ENCODE data around the gene SPACA6.
"Not testable (repeated sequence)": the region's sequence is repeated elsewhere in the genome, so short reads cannot be mapped to it uniquely, and the experiment has no call there.

Gene SPACA6

GRCh38 chr19:51719251-51719988 lies 26.3 kb downstream of the SPACA6 start:
- Histone ChIP-seq H3K27me3 (ENCODE audit: low read depth) (peaks cover 8% of the 10 kb centered on the region), H3K9me3 (no peaks in the 10 kb centered on the region), H3K36me3 (replicated peaks) (no peaks in the 10 kb centered on the region), H3K4me1 (no peaks in the 10 kb centered on the region), H3K4me3 (no peak overlapping the region)
- no peak for DNase-seq (ENCODE audit: low spot score in 2 of 2)
- in situ Hi-C loops (cut with MboI; ENCODE audit: low sequenced_read_pairs) = no loop called here

DNA sequence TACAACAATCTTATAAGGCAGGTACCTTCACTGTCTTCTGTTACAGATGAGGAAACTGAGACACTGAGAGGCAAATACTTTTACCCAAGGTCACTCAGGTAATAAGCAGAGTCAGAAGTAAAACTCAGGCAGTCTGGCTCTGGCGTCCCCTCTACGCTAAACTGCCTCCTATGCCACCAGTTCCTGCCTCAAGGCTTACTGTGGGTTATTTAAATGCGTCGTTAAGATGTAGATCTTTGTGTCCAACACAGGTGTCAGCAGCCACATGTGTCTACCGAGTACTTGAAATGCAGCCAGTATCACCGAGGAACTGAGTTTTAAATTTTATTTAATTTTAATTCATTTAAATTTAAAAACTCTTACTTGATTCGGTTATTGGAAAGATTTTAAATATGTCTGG lies 28.8 kb downstream of the SPACA6 start:
- Histone ChIP-seq H3K27me3 (ENCODE audit: low read depth) (peaks cover 14% of the 10 kb centered on the region), H3K4me1 (no peaks in the 10 kb centered on the region), H3K4me3 (no peak overlapping the region), H3K9me3 (no peaks in the 10 kb centered on the region), H3K36me3 (replicated peaks) (no peaks in the 10 kb centered on the region)
- in situ Hi-C loops (cut with MboI; ENCODE audit: low sequenced_read_pairs) = no loop called here
- no peak for DNase-seq (ENCODE audit: low spot score in 2 of 2)

DNA sequence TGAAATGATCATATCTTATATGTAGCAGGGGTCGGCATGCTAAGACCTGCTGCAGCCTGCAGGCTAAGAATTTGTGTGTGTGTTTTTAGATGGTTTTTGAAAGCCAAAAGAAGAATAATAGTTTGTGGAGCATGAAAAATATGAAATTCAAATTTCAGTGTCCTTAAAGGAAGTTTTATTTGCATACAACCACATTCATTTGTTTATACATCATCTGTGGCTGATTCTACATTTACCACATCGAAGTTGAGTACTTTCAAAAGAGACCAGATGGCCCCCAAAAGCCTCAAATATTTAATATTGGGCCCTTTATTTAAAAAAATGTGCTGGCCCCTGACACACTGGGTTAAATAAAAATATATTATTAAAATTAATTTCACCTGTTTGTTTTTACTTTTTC lies 29.4 kb downstream of the SPACA6 start:
- H3K9me3 ChIP-seq = no peaks in the 10 kb centered on the region
- no peaks in the 10 kb centered on the region for H3K36me3 ChIP-seq (replicated peaks)
- in situ Hi-C loops (cut with MboI; ENCODE audit: low sequenced_read_pairs) = no loop called here
- H3K4me1 ChIP-seq = no peaks in the 10 kb centered on the region
- no peak for DNase-seq (ENCODE audit: low spot score in 2 of 2)
- no peak overlapping the region for H3K4me3 ChIP-seq
- H3K27me3 ChIP-seq (ENCODE audit: low read depth) = peaks cover 14% of the 10 kb centered on the region

DNA sequence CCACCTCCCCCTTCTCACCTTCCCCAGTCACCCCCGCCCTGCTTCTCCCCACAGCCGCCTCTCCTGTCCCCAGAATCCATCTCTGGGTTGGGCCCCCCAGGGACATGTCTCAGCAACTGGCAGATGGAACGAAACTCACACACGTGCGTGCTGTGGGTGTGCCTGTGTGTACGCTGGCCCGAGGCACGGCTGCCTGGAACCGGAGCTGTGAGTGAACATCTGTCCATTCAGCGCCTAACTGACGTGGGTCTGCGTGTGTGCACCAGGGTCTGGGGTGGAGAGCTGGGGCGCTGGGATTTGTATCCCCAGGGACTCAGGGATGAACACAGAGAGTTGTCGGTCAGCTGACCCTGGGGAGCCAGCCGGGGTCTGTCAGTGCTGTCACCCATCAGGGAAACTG lies 31.4 kb downstream of the SPACA6 start:
- in situ Hi-C loops (cut with MboI; ENCODE audit: low sequenced_read_pairs) = no loop called here
- DNase-seq (ENCODE audit: low spot score in 2 of 2) = no peak
- Histone ChIP-seq H3K9me3 (no peaks in the 10 kb centered on the region), H3K27me3 (ENCODE audit: low read depth) (peaks cover 14% of the 10 kb centered on the region), H3K4me1 (no peaks in the 10 kb centered on the region), H3K36me3 (replicated peaks) (no peaks in the 10 kb centered on the region), H3K4me3 (no peak overlapping the region)

DNA sequence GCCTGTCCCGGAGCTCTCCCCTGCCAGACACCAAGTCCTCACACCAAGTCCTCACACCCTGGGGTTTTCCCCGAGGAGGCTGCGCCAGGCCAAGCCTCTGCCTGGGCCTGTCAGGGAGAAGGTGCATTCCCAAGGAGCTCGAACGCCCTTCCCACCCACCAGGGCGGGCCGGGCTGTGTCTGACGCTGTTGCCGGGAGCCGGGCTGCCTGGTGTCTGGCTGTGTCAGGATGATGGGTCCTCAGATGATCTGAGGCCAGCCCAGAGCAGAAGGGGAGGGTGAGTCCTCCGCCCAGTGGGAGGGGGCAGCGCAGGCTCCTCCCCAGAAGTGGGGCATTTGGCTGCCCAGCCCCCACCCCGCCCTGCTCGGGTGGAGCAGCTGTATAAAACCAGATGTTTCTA lies 32.9 kb downstream of the SPACA6 start:
- Histone ChIP-seq H3K36me3 (replicated peaks) (no peaks in the 10 kb centered on the region), H3K4me3 (no peak overlapping the region), H3K27me3 (ENCODE audit: low read depth) (peaks cover 14% of the 10 kb centered on the region), H3K4me1 (no peaks in the 10 kb centered on the region), H3K9me3 (no peaks in the 10 kb centered on the region)
- DNase-seq (ENCODE audit: low spot score in 2 of 2) = peak in 1 of 2 experiments; percentile 10
- in situ Hi-C loops (cut with MboI; ENCODE audit: low sequenced_read_pairs) = no loop called here

DNA sequence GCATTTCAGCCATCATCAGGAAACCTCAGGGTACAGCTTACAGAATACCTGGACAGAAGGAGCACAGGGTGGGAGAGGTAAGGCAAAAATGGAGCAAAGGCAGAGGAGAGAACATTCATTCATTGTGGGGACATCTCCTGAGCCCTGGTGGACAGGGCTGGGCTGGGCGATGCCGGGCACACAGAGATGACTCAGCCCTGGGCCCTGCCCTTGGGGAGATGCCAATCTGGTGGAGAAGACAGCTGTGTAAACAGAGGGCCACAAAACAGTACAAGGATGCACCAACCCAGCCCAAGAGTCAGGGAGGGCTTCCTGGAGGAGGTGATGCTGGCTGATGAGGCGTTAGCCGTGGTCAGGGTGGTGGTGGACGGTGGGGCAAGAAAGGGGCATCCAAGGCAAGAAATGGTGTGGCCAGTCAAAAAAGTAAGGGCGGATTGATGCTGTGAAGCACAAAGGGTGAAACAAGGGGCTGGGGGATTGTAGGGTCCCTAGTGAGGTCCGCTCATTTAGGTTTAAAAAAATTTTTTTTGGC lies 34.3 kb downstream of the SPACA6 start:
- no peaks in the 10 kb centered on the region for H3K36me3 ChIP-seq (replicated peaks)
- in situ Hi-C loops (cut with MboI; ENCODE audit: low sequenced_read_pairs) = no loop called here
- no peaks in the 10 kb centered on the region for H3K4me1 ChIP-seq
- H3K4me3 ChIP-seq = no peak overlapping the region
- no peaks in the 10 kb centered on the region for H3K9me3 ChIP-seq
- DNase-seq (ENCODE audit: low spot score in 2 of 2) = no peak
- peaks cover 9% of the 10 kb centered on the region for H3K27me3 ChIP-seq (ENCODE audit: low read depth)

- in situ Hi-C loops (cut with MboI; ENCODE audit: low sequenced_read_pairs) = no loop called here
- no peaks in the 10 kb centered on the region for H3K9me3 ChIP-seq
- no peaks in the 10 kb centered on the region for H3K36me3 ChIP-seq (replicated peaks)
- no peak for DNase-seq (ENCODE audit: low spot score in 2 of 2)
- no peaks in the 10 kb centered on the region for H3K4me1 ChIP-seq
- H3K27me3 ChIP-seq (ENCODE audit: low read depth) = peaks cover 5% of the 10 kb centered on the region
- no peak overlapping the region for H3K4me3 ChIP-seq
Measured at GRCh38 chr19:51729781-51730180, 36.7 kb downstream of the SPACA6 start.

- DNase-seq (ENCODE audit: low spot score in 2 of 2) = no peak
- Histone ChIP-seq H3K4me3 (no peak overlapping the region), H3K4me1 (no peaks in the 10 kb centered on the region), H3K36me3 (replicated peaks) (no peaks in the 10 kb centered on the region), H3K27me3 (ENCODE audit: low read depth) (no peaks in the 10 kb centered on the region), H3K9me3 (no peaks in the 10 kb centered on the region)
- in situ Hi-C loops (cut with MboI; ENCODE audit: low sequenced_read_pairs) = no loop called here
Measured at GRCh38 chr19:51733742-51734522, 40.8 kb downstream of the SPACA6 start.

GRCh38 chr19:51735759-51736449 lies 42.8 kb downstream of the SPACA6 start:
- no peak overlapping the region for H3K4me3 ChIP-seq
- no peak for DNase-seq (ENCODE audit: low spot score in 2 of 2)
- no peaks in the 10 kb centered on the region for H3K36me3 ChIP-seq (replicated peaks)
- no peaks in the 10 kb centered on the region for H3K27me3 ChIP-seq (ENCODE audit: low read depth)
- H3K4me1 ChIP-seq = no peaks in the 10 kb centered on the region
- in situ Hi-C loops (cut with MboI; ENCODE audit: low sequenced_read_pairs) = no loop called here
- no peaks in the 10 kb centered on the region for H3K9me3 ChIP-seq

DNA sequence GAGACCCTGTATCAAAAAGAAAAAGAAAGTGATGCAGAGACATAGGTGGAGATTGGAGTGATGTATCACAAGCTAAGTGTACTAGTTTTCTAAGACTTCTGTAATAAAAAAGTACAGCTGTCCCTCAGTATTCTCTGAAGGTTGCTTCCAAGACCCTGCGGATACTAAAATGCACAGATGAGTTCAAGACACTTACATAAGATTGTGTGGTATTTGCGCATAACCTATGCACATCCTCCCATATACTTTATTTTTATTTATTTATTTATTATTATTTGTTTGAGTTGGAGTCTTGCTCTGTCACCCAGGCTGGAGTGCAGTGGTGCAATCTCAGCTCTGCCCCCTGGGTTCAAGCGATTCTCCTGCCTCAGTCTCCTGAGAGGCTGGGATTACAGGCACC lies 44.3 kb downstream of the SPACA6 start:
- in situ Hi-C loops (cut with MboI; ENCODE audit: low sequenced_read_pairs) = no loop called here
- H3K4me1 ChIP-seq = no peaks in the 10 kb centered on the region
- no peaks in the 10 kb centered on the region for H3K36me3 ChIP-seq (replicated peaks)
- no peaks in the 10 kb centered on the region for H3K9me3 ChIP-seq
- no peak for DNase-seq (ENCODE audit: low spot score in 2 of 2)
- no peaks in the 10 kb centered on the region for H3K27me3 ChIP-seq (ENCODE audit: low read depth)
- no peak overlapping the region for H3K4me3 ChIP-seq

DNA sequence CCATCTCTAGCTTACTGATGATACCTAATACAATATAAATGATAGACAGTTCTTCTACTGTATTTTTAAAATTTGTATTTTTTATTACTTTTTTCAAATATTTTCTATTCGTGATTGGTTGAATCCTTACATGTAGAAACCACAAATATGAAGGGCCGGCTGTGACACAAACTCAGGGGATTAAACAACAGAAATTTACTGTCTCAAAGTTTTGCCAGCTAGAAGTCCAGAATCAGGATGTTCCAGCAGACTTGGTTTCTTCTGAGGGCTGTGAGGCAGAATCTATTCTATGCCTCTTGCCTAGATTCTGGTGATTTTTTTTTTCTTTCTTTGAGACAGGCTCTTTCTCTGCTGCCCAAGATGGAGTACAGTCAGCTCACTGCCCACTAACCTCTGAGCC lies 44.8 kb downstream of the SPACA6 start:
- no peaks in the 10 kb centered on the region for H3K9me3 ChIP-seq
- no peaks in the 10 kb centered on the region for H3K36me3 ChIP-seq (replicated peaks)
- H3K4me3 ChIP-seq = no peak overlapping the region
- H3K4me1 ChIP-seq = no peaks in the 10 kb centered on the region
- no peak for DNase-seq (ENCODE audit: low spot score in 2 of 2)
- H3K27me3 ChIP-seq (ENCODE audit: low read depth) = no peaks in the 10 kb centered on the region
- in situ Hi-C loops (cut with MboI; ENCODE audit: low sequenced_read_pairs) = no loop called here

GRCh38 chr19:51738523-51738922 lies 45.4 kb downstream of the SPACA6 start:
- H3K9me3 ChIP-seq; H3K27me3 ChIP-seq (ENCODE audit: low read depth); H3K36me3 ChIP-seq (replicated peaks); H3K4me1 ChIP-seq; in situ Hi-C loops (cut with MboI; ENCODE audit: low sequenced_read_pairs); H3K4me3 ChIP-seq; DNase-seq (ENCODE audit: low spot score in 2 of 2): not testable (repeated sequence)

- Histone ChIP-seq H3K4me3 (no peak overlapping the region), H3K4me1 (no peaks in the 10 kb centered on the region), H3K27me3 (ENCODE audit: low read depth) (no peaks in the 10 kb centered on the region), H3K9me3 (no peaks in the 10 kb centered on the region), H3K36me3 (replicated peaks) (no peaks in the 10 kb centered on the region)
- no peak for DNase-seq (ENCODE audit: low spot score in 2 of 2)
- in situ Hi-C loops (cut with MboI; ENCODE audit: low sequenced_read_pairs) = no loop called here
Measured at GRCh38 chr19:51739466-51740213, 46.5 kb downstream of the SPACA6 start.
